ENCODE data around the gene DMAC2.

DNA sequence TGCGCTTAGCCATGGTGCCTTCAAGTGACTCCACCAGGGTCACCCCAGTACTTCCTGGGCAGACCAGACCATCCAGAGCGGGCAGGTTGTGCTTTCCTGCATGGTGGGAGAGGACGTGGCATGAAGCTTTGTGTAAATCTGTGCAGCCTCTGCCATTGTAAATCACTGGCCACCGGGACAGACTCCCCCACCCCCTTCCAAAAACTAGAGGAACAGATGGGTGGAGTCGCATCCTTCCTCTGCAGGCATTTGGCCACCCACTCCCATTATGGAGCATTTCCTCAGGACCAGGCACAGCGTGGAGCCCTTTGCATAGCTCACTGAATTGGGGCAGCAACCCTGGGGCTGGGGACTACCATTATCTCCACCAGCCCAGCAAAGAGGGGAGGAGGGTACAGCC is 33.9 kb downstream of the DMAC2 start:
- TF ChIP-seq, protein P1, sequence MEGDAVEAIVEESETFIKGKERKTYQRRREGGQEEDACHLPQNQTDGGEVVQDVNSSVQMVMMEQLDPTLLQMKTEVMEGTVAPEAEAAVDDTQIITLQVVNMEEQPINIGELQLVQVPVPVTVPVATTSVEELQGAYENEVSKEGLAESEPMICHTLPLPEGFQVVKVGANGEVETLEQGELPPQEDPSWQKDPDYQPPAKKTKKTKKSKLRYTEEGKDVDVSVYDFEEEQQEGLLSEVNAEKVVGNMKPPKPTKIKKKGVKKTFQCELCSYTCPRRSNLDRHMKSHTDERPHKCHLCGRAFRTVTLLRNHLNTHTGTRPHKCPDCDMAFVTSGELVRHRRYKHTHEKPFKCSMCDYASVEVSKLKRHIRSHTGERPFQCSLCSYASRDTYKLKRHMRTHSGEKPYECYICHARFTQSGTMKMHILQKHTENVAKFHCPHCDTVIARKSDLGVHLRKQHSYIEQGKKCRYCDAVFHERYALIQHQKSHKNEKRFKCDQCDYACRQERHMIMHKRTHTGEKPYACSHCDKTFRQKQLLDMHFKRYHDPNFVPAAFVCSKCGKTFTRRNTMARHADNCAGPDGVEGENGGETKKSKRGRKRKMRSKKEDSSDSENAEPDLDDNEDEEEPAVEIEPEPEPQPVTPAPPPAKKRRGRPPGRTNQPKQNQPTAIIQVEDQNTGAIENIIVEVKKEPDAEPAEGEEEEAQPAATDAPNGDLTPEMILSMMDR (IDR thresholded peaks at IDR 0.05), result no peak
- TF ChIP-seq POLR2A (IDR thresholded peaks at IDR 0.05), result no peak

All from testis (tissue), 2 donors.